HepG2 (cell line): ENCODE results near the gene ZNF474. TPM values are rescaled to one million over a fixed set of nuclear protein-coding genes. Genes with fewer than 3 reads are reported as not detected.

Experiments
- ATAC-seq: fragments of 200-7000 bp; cut with Tn5 transposase; 3 replicates; pipeline ENCODE4 v1.9.1; 2020; ENCODE audit warnings: mild to moderate bottlenecking, moderate library complexity
- BruUV-seq: library from RNA; stranded (reverse); fragments of 400-500 nt; replicated peaks from 2 replicates; lab custom pipeline; 2021; lab: Mats Ljungman, UMichigan
- CTCF ChIA-PET: fragments of 300-600 bp; formaldehyde crosslinking; extraction: SDS; loops from one replicate; lab custom pipeline; 2021; ENCODE audit warnings: low total read pairs, inconsistent platforms, low intra/inter-chr PET ratio; lab: Yijun Ruan, JAX
- POLR2A ChIA-PET: fragments of 350-600 bp; sonication (Branson Sonifier 250); formaldehyde crosslinking; loops from one replicate; lab custom pipeline; 2020; ENCODE audit warnings: antibody characterized with exemption, inconsistent platforms; lab: Yijun Ruan, JAX
- DNase-seq: peaks from one replicate; pipeline ENCODE4 v3.0.0-alpha.2; 2015; ENCODE audit warnings: low spot score
- FAIRE-seq: peaks from 3 replicates; lab custom pipeline; 2011; peaks lifted over from hg19 to GRCh38; lab: Jason Lieb, UNC
- H2AFZ ChIP-seq: one replicate; pipeline ENCODE4 v1.6.1; 2011; ENCODE audit warnings: low read length, inconsistent platforms
- H3K27ac ChIP-seq: fragments of 300-600 bp; 3 replicates; pipeline ENCODE4 v1.8.0; 2011; ENCODE audit warnings: mixed run types, mild to moderate bottlenecking, mixed read lengths, low read length, inconsistent platforms; ENCODE audit not compliant: insufficient read depth; ENCODE audit errors: extremely low read length
- H3K27me3 ChIP-seq, 2 experiments: fragments of 200-600 bp in 1 of 2; 2 replicates in 1 of 2; 3 replicates in 1 of 2; pipeline versions ENCODE4 v1.6.0 to v1.8.0; 2011; ENCODE audit warnings: low read length in 2 of 2, mild to moderate bottlenecking in 2 of 2, moderate library complexity in 2 of 2, inconsistent platforms in 1 of 2; ENCODE audit not compliant: insufficient read depth in 2 of 2, control insufficient read depth in 1 of 2
- H3K36me3 ChIP-seq, 2 experiments: fragments of 200-600 bp in 1 of 2; replicated peaks in 1 of 2; 2 replicates in 1 of 2; 3 replicates in 1 of 2; pipeline versions ENCODE4 v1.5.1 to v1.8.0; 2011; ENCODE audit warnings: low read length in 2 of 2, inconsistent platforms in 1 of 2; ENCODE audit not compliant: insufficient read depth in 2 of 2, control insufficient read depth in 1 of 2
- H3K4me1 ChIP-seq: 2 replicates; pipeline ENCODE4 v1.5.1; 2012; ENCODE audit warnings: low read length, inconsistent platforms; ENCODE audit not compliant: insufficient read depth
- H3K4me2 ChIP-seq: 2 replicates; pipeline ENCODE4 v1.6.0; 2011; ENCODE audit warnings: low read depth, low read length, inconsistent platforms
- H3K4me3 ChIP-seq, 3 experiments: fragments of 200-600 bp in 1 of 3; sonication (generic), shearing (Covaris generic) in 1 of 3; replicated peaks in 1 of 3; 2 replicates each; pipeline ENCODE4 v1.5.1; 2011 to 2016; ENCODE audit warnings: low read length in 3 of 3, inconsistent platforms in 2 of 3, low read depth in 2 of 3, mild to moderate bottlenecking in 2 of 3, control low read depth in 1 of 3, mixed read lengths in 1 of 3; ENCODE audit not compliant: insufficient read depth in 1 of 3
- H3K79me2 ChIP-seq: one replicate; pipeline ENCODE4 v1.6.1; 2011; ENCODE audit warnings: low read length, inconsistent platforms; ENCODE audit not compliant: insufficient read depth
- H3K9ac ChIP-seq: 2 replicates; pipeline ENCODE4 v1.6.0; 2011; ENCODE audit warnings: mild to moderate bottlenecking, low read depth, low read length, inconsistent platforms; ENCODE audit not compliant: insufficient read depth
- H3K9me3 ChIP-seq: 2 replicates; pipeline ENCODE4 v1.5.1; 2012; ENCODE audit warnings: mild to moderate bottlenecking, low read length
- H4K20me1 ChIP-seq: 2 replicates; pipeline ENCODE4 v1.6.0; 2011; ENCODE audit warnings: inconsistent platforms, mild to moderate bottlenecking, low read length, moderate library complexity; ENCODE audit not compliant: insufficient read depth
- SNAI1 ChIP-seq: sonication (generic); formaldehyde crosslinking; IDR thresholded peaks from 2 replicates; pipeline ENCODE4 v1.5.0; 2020; ENCODE audit warnings: mild to moderate bottlenecking, missing genetic modification reagents, borderline replicate concordance
- SNAPC4 ChIP-seq: sonication (generic); formaldehyde crosslinking; IDR thresholded peaks from 2 replicates; pipeline ENCODE4 v1.4.0; 2020; ENCODE audit warnings: mild to moderate bottlenecking, missing genetic modification reagents
- WGBS: methylation state at CpG from one replicate; pipeline ENCODE4 v1.1.6; 2017; ENCODE audit warnings: low lambda C conversion rate; 5-methylcytosine and 5-hydroxymethylcytosine counted together
- in situ Hi-C: cut with HindIII; loops from 2 replicates; pipeline ENCODE4 v1.10.0; 2017; ENCODE audit warnings: low pct_unique_long_range_greater_than_20kb; ENCODE audit not compliant: extremely low pct_ligation_motif_present
- intact Hi-C: fragments of 100-400 bp; cut with micrococcal nuclease; formaldehyde crosslinking; loops from one replicate; pipeline ENCODE4 v1.10.0; 2022; ENCODE audit not compliant: unreplicated experiment
- polyA plus RNA-seq, 8 experiments: library from polyadenylated mRNA; depleted of rRNA in 3 of 8; stranded (reverse) in 7 of 8; unstranded in 1 of 8; fragments of >200 nt; fragmentation: Illumina TruSeq in 4 of 8; extraction: Trizol in 4 of 8; gene quantifications; 2 replicates each; pipeline versions ENCODE4 v1.2.1 to v1.2.3, GENCODE V29; 2011 to 2016; ENCODE audit warnings: low read depth in 4 of 8, missing spikeins in 1 of 8, mixed read lengths in 1 of 8; ENCODE audit not compliant: insufficient read depth in 1 of 8
- total RNA-seq, 5 experiments: library from RNA; depleted of rRNA; stranded (reverse); fragments of >200 nt; fragmentation: Illumina TruSeq; extraction: Trizol; gene quantifications; 2 replicates each; pipeline ENCODE4 v1.2.3, GENCODE V29; 2016; ENCODE audit warnings: low read depth in 1 of 5

Gene ZNF474
- total and polyA plus RNA-seq, 2 of the 13 experiments (the other 11 are each of a cell fraction or from before 2014, with no cell fraction given), result 0.07 TPM; not detected in 1

GRCh38 chr5:122142480-122143164, 13.3 kb downstream of the ZNF474 start:
- no peak for ATAC-seq
- Histone ChIP-seq H3K4me3 (no peak overlapping the region), H3K9ac (no peak overlapping the region), H3K79me2 (no peaks in the 10 kb centered on the region), H3K4me1 (no peaks in the 10 kb centered on the region), H3K9me3 (no peaks in the 10 kb centered on the region), H2AFZ (no peak overlapping the region), H3K4me2 (no peak overlapping the region), H3K27ac (no peak overlapping the region), H4K20me1 (no peaks in the 10 kb centered on the region), H3K27me3 (no peaks in the 10 kb centered on the region), H3K36me3 (no peaks in the 10 kb centered on the region)
- WGBS, result 17% methylated on average over 6 of the region's 6 CpGs
- BruUV-seq, result no TSS peak
- no peak for FAIRE-seq
- no peak for TF ChIP-seq SNAI1 (CRISPR knock-in tag)
- no peak for TF ChIP-seq SNAPC4 (CRISPR knock-in tag)
- no peak for DNase-seq
- in situ Hi-C loops (no loop called here), intact Hi-C loops (no loop called here)
- POLR2A ChIA-PET, result no interaction called here
- CTCF ChIA-PET, result no interaction called here
